ENCODE data around the gene STAG2.

DNA sequence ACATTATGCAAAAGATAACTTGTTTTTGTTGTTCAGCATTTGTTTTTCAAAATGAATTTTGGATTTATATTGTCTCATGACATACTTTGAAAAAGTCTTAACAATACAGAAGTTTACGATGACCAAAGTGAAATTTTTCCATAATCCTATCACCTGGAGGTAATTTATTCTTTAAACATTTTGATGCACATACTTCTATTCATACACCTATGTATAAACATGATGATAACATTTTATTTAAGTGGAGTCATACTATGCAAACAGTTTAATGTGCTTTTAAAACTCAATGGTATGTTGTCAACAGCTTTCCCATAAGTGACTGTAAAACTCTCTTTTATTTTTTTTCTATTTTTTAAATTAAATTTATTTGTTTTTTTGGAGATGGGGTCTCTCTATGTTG is 65.0 kb downstream of the STAG2 start:
- TF ChIP-seq CTCF (IDR thresholded peaks at IDR 0.05; ENCODE audit: poor library complexity) = no peak
- no peak for TF ChIP-seq EZH2phosphoT487 (IDR thresholded peaks at IDR 0.05; ENCODE audit: low read depth, severe bottlenecking, unreplicated experiment)
- no peak for TF ChIP-seq EZH2 (IDR thresholded peaks at IDR 0.05; ENCODE audit: borderline replicate concordance)
